Suprapubic skin (tissue), 4 donors: ENCODE data around the gene SHC2. TPM values are rescaled to one million over a fixed set of nuclear protein-coding genes. Genes with fewer than 3 reads are reported as not detected.
"Not testable (repeated sequence)": the region's sequence is repeated elsewhere in the genome, so short reads cannot be mapped to it uniquely, and the experiment has no call there.

Source experiments
- DNase-seq, 2 donors: peaks; one replicate each; pipeline ENCODE4 v3.0.0-alpha.2; 2019; ENCODE audit warnings: low spot score in 2 of 2
- H3K27ac ChIP-seq: fragments of 200-600 bp; sonication (generic); one replicate; pipeline ENCODE4 v1.5.1; 2019
- H3K27me3 ChIP-seq: fragments of 200-600 bp; sonication (generic); one replicate; pipeline ENCODE4 v1.5.1; 2019
- H3K36me3 ChIP-seq: fragments of 200-600 bp; sonication (generic); one replicate; pipeline ENCODE4 v1.5.1; 2019
- H3K4me1 ChIP-seq: fragments of 200-600 bp; sonication (generic); one replicate; pipeline ENCODE4 v1.5.1; 2019
- H3K4me3 ChIP-seq: fragments of 200-600 bp; sonication (generic); one replicate; pipeline ENCODE4 v1.5.1; 2019; ENCODE audit warnings: mild to moderate bottlenecking
- H3K9me3 ChIP-seq: fragments of 200-600 bp; sonication (generic); one replicate; pipeline ENCODE4 v1.5.1; 2019
- EP300 ChIP-seq: sonication (generic); formaldehyde crosslinking; IDR thresholded peaks from one replicate; pipeline ENCODE4 v1.6.1; 2017; ENCODE audit warnings: antibody characterized with exemption
- POLR2A ChIP-seq, 2 donors: fragments of 450-650 bp; IDR thresholded peaks; one replicate each; pipeline ENCODE4 v1.6.1; 2017; ENCODE audit warnings: antibody characterized with exemption in 2 of 2, mild to moderate bottlenecking in 2 of 2, moderate library complexity in 2 of 2
- POLR2AphosphoS5 ChIP-seq, 3 donors: sonication (generic); formaldehyde crosslinking; IDR thresholded peaks; one replicate each; pipeline ENCODE4 v1.6.1; 2017; ENCODE audit warnings: antibody characterized with exemption in 3 of 3
- WGBS: methylation state at CpG from one replicate; pipeline ENCODE4 v1.1.5; 2018; 5-methylcytosine and 5-hydroxymethylcytosine counted together
- total RNA-seq, 4 donors: library from RNA; depleted of rRNA; stranded (reverse); fragments of >200 nt; gene quantifications; one replicate each; pipeline ENCODE4 v1.1.0, GENCODE V29; 2016
- TF ChIP-seq, protein P1 (sequence below), 2 donors: fragments of 200-600 bp in 1 of 2; fragments of 450-650 bp in 1 of 2; sonication (generic) in 1 of 2; IDR thresholded peaks; one replicate each; pipeline ENCODE4 v1.5.1; 2016 to 2019; ENCODE audit warnings: antibody characterized with exemption in 2 of 2, mild to moderate bottlenecking in 1 of 2, moderate library complexity in 1 of 2

Gene SHC2
- total RNA-seq, 4 donors from 2014 or later, result 16.3 to 40.7 (median 19.6) TPM

DNA sequence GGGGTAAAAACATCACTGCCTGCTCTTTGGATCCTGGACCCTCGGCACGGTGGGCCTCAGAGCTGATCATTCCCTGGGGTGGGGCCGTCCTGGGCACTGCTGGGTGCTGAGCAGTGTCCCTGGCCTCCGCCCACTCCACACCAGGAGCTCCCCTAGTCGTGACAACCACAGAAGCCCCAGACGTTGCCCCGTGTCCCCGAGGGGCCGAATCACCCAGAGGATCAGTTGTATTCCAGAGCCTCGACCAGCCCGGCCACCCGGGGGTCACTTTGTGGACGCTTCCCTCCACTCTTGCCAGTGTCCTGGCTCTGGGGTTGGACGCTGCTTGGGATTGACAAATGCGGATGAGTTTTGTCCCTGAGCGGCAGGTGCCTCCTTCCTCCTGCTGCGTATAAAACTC, 62.1 kb downstream of the SHC2 start:
- H3K27me3 ChIP-seq, result peaks cover 43% of the 10 kb centered on the region
- H3K27ac ChIP-seq, result no peak overlapping the region
- no peaks in the 10 kb centered on the region for H3K9me3 ChIP-seq
- WGBS, result 86% methylated on average over 17 of the region's 17 CpGs
- peak in 1 of 2 donors; percentile 72 for DNase-seq
- H3K4me1 ChIP-seq, result no peaks in the 10 kb centered on the region
- H3K4me3 ChIP-seq, result no peak overlapping the region
- H3K36me3 ChIP-seq, result no peaks in the 10 kb centered on the region
- TF ChIP-seq POLR2A (IDR thresholded peaks at IDR 0.05) (no peak), EP300 (no peak), POLR2AphosphoS5 (IDR thresholded peaks at IDR 0.05) (no peak)
- TF ChIP-seq, protein P1, sequence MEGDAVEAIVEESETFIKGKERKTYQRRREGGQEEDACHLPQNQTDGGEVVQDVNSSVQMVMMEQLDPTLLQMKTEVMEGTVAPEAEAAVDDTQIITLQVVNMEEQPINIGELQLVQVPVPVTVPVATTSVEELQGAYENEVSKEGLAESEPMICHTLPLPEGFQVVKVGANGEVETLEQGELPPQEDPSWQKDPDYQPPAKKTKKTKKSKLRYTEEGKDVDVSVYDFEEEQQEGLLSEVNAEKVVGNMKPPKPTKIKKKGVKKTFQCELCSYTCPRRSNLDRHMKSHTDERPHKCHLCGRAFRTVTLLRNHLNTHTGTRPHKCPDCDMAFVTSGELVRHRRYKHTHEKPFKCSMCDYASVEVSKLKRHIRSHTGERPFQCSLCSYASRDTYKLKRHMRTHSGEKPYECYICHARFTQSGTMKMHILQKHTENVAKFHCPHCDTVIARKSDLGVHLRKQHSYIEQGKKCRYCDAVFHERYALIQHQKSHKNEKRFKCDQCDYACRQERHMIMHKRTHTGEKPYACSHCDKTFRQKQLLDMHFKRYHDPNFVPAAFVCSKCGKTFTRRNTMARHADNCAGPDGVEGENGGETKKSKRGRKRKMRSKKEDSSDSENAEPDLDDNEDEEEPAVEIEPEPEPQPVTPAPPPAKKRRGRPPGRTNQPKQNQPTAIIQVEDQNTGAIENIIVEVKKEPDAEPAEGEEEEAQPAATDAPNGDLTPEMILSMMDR (IDR thresholded peaks at IDR 0.05), result no peak

DNA sequence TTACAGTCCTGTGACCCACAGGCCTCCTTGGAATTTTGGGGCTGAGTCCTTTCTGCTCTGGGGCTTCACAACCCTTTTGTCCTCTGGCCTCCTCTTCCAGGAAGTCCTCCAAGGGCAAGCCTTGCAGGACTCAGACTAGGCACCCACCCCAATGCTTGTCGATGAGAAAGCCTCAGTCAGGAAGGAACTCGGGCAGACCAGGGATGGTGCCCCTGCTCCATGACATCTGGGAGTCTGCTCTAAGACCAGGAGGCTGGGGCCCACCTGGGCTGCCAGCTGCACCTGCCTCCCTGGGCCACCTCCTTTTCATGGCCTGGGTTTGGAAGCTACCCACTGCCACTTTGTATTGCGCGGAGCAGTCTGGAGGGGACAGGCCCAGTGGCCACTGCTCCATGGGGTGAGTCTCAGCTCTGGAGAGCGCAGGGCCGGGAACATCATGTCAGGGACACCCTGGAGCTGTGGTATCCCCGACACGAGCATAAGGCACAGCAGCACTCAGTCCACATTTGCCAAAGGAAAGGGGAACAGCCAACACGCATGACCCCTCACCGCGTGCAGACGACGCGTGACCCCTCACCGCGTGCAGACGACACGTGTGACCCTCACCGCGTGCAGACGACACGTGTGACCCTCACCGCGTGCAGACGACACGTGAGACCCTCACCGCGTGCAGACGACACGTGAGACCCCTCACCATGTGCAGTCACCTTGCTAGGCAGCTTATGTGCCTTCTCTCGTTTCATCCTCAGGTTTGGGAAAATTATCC, 62.7 kb downstream of the SHC2 start:
- H3K27me3 ChIP-seq, result peaks cover 37% of the 10 kb centered on the region
- H3K4me1 ChIP-seq, result no peaks in the 10 kb centered on the region
- DNase-seq, result no peak
- H3K27ac ChIP-seq, result no peak overlapping the region
- TF ChIP-seq, protein P1 (IDR thresholded peaks at IDR 0.05), result no peak
- TF ChIP-seq EP300 (no peak), POLR2AphosphoS5 (IDR thresholded peaks at IDR 0.05) (no peak), POLR2A (IDR thresholded peaks at IDR 0.05) (no peak)
- no peaks in the 10 kb centered on the region for H3K9me3 ChIP-seq
- whole genome bisulfite sequencing, result 91% methylated on average over 12 of the region's 31 CpGs
- H3K4me3 ChIP-seq, result no peak overlapping the region
- no peaks in the 10 kb centered on the region for H3K36me3 ChIP-seq

DNA sequence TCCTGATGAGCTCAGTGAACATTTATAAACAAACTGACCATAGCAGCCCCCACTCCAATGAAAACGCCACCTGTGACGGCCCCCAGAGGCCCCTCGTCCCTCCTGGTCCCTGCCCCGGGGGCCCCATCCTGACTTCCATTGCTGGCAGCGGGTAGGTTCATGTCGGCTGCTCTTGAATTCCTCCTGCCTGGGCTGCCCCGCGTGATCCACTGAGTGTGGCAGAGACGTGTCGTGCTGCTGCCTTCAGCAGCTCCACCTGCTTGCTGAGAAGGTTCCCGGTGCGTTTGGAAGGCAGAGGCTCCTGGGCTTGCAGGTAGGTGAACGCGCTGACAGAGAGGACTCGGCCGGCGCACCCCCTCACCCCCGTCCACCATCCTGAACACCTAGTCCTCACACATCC, 63.5 kb downstream of the SHC2 start:
- no peaks in the 10 kb centered on the region for H3K36me3 ChIP-seq
- H3K9me3 ChIP-seq, result no peaks in the 10 kb centered on the region
- no peaks in the 10 kb centered on the region for H3K4me1 ChIP-seq
- H3K27me3 ChIP-seq, result peaks cover 31% of the 10 kb centered on the region
- H3K4me3 ChIP-seq, result no peak overlapping the region
- TF ChIP-seq EP300 (no peak), POLR2AphosphoS5 (IDR thresholded peaks at IDR 0.05) (no peak), POLR2A (IDR thresholded peaks at IDR 0.05) (no peak)
- TF ChIP-seq, protein P1 (IDR thresholded peaks at IDR 0.05), result no peak
- DNase-seq, result no peak
- WGBS, result 66% methylated on average over 18 of the region's 18 CpGs
- H3K27ac ChIP-seq, result no peak overlapping the region

DNA sequence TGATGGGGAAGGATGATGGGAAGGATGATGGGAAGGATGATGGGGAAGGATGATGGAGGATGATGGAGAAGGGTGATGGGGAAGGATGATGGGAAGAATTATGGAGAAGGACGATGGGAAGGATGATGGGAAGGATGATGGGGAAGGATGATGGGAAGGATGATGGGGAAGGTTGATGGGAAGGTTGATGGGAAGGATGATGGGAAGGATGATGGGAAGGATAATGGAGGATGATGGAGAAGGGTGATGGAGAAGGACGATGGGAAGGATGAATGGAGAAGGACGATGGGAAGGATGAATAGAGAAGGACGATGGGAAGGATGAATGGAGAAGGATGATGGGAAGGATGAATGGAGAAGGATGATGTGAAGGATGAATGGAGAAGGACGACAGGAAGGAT, 65.4 kb downstream of the SHC2 start:
- no peaks in the 10 kb centered on the region for H3K36me3 ChIP-seq
- no peak for TF ChIP-seq EP300
- no peak for TF ChIP-seq POLR2AphosphoS5 (IDR thresholded peaks at IDR 0.05)
- no peak for TF ChIP-seq POLR2A (IDR thresholded peaks at IDR 0.05)
- TF ChIP-seq, protein P1 (IDR thresholded peaks at IDR 0.05), result no peak
- no peak overlapping the region for H3K27ac ChIP-seq
- DNase-seq, result no peak
- no peaks in the 10 kb centered on the region for H3K9me3 ChIP-seq
- H3K4me3 ChIP-seq, result no peak overlapping the region
- 87% methylated on average over 5 of the region's 5 CpGs for WGBS
- H3K4me1 ChIP-seq, result no peaks in the 10 kb centered on the region
- peaks cover 18% of the 10 kb centered on the region for H3K27me3 ChIP-seq

DNA sequence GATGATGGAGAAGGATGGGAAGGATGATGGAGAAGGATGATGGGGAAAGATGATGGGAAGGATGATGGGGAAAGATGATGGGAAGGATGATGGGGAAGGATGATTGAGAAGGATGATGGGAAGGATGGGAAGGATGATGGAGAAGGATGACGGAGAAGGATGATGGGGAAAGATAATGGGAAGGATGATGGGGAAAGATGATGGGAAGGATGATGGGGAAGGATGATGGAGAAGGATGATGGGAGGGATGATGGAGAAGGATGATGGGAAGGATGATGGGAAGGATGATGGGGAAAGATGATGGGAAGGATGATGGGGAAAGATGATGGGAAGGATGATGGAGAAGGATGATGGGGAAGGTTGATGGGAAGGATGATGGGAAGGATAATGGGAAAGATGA, 66.0 kb downstream of the SHC2 start:
- 100% methylated on average over 1 of the region's 1 CpG for WGBS
- H3K4me1 ChIP-seq, H3K4me3 ChIP-seq, H3K27ac ChIP-seq, H3K36me3 ChIP-seq, DNase-seq, H3K9me3 ChIP-seq: not testable (repeated sequence)
- H3K27me3 ChIP-seq, result peaks cover 18% of the 10 kb centered on the region

DNA sequence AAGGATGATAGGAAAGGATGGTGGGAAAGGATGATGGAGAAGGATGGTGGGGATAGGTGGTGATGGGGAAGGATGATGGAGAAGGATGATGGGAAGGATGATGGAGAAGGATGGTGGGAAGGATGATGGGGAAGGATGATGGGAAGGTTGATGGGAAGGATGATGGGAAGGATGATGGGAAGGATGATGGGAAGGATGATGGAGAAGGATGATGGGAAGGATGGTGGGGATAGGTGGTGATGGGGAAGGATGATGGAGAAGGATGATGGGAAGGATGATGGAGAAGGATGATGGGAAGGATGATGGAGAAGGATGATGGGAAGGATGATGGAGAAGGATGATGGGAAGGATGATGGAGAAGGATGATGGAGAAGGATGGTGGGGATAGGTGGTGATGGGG, 67.3 kb downstream of the SHC2 start:
- not testable (repeated sequence) for H3K4me1 ChIP-seq, H3K9me3 ChIP-seq, H3K27ac ChIP-seq, H3K36me3 ChIP-seq, DNase-seq, H3K4me3 ChIP-seq
- H3K27me3 ChIP-seq, result peaks cover 19% of the 10 kb centered on the region
